GM12878 (cell line): Measurements from ENCODE around the gene ZNG1A. TPM values are rescaled to one million over a fixed set of nuclear protein-coding genes. Genes with fewer than 3 reads are reported as not detected.

ENCODE experiments used
- ASH2L ChIP-seq: fragments of 300-600, 200-600 bp; sonication (generic); IDR thresholded peaks from 2 replicates; pipeline ENCODE4 v1.6.1; 2017; ENCODE audit warnings: low read depth, mild to moderate bottlenecking, borderline replicate concordance
- BHLHE40 ChIP-seq, 2 experiments: fragments of 450-650 bp in 1 of 2; IDR thresholded peaks; 2 replicates each; pipeline ENCODE4 v1.6.1; 2011 to 2017; ENCODE audit warnings: low read depth in 2 of 2, borderline replicate concordance in 1 of 2, improper control_type of control experiment in 1 of 2, low read length in 1 of 2, mild to moderate bottlenecking in 1 of 2
- CUX1 ChIP-seq: IDR thresholded peaks from 2 replicates; pipeline ENCODE4 v1.6.1; 2012; ENCODE audit warnings: improper control_type of control experiment, low read depth, low read length; ENCODE audit not compliant: insufficient replicate concordance
- KAT2A ChIP-seq: conservative IDR thresholded peaks from 2 replicates; pipeline ENCODE4 v1.6.1; 2011; ENCODE audit warnings: low read depth, low read length; ENCODE audit not compliant: control insufficient read depth
- KLF5 ChIP-seq: fragments of 450-650 bp; IDR thresholded peaks from 2 replicates; pipeline ENCODE4 v1.6.1; 2014; ENCODE audit warnings: mild to moderate bottlenecking; ENCODE audit not compliant: partially characterized antibody
- SP1 ChIP-seq: IDR thresholded peaks from one replicate; pipeline ENCODE4 v1.6.1; 2011; ENCODE audit warnings: low read depth, low read length
- ZNF217 ChIP-seq: fragments of 450-650 bp; IDR thresholded peaks from 2 replicates; pipeline ENCODE4 v1.6.1; 2017; ENCODE audit warnings: antibody characterized with exemption, mild to moderate bottlenecking
- ZSCAN29 ChIP-seq: fragments of 450-650 bp; IDR thresholded peaks from 2 replicates; pipeline ENCODE4 v1.6.1; 2017; ENCODE audit warnings: mild to moderate bottlenecking, moderate library complexity
- polyA plus RNA-seq, 11 experiments: library from polyadenylated mRNA; depleted of rRNA in 4 of 11; unstranded in 6 of 11; stranded (reverse) in 5 of 11; fragments of >200 nt; fragmentation: Nextera tagmentation in 4 of 11; fragmentation: Illumina TruSeq in 1 of 11; extraction: Ambion mirVana in 4 of 11; extraction: Trizol in 1 of 11; gene quantifications; 1 replicate in 1 of 11; 2 replicates in 10 of 11; pipeline versions ENCODE4 v1.2.1 to v1.2.3, GENCODE V29; 2011 to 2016; ENCODE audit warnings: inconsistent platforms in 2 of 11, missing spikeins in 2 of 11, low read depth in 1 of 11
- total RNA-seq, 4 experiments: library from RNA; depleted of rRNA in 3 of 4; stranded (reverse); fragments of >200 nt in 3 of 4; fragmentation: Illumina TruSeq in 1 of 4; extraction: Trizol in 1 of 4; gene quantifications; 2 replicates each; pipeline versions ENCODE4 v1.2.1 to v1.2.3, GENCODE V29; 2013 to 2021

The ZNG1A gene
- total and polyA plus RNA-seq, 10 of the 15 experiments (the other 5 are each of a cell fraction or from before 2014, with no cell fraction given): 48.0 to 179 (median 96.7) TPM

GRCh38 chr9:215631-216155 lies 36.8 kb upstream of the ZNG1A start (continued):
- TF ChIP-seq CUX1 (no peak), BHLHE40 (IDR thresholded peaks at IDR 0.05; ENCODE audit: borderline replicate concordance in 1 of 2, low read depth in 2 of 2, low read length in 1 of 2) (no peak), ASH2L (no peak), KAT2A (no peak), KLF5 (no peak), SP1 (no peak), ZNF217 (no peak), ZSCAN29 (no peak)
